HG03060 (cell line): ENCODE measurements around the gene RAET1E.
"Not testable (repeated sequence)": the region's sequence is repeated elsewhere in the genome, so short reads cannot be mapped to it uniquely, and the experiment has no call there.

Experiments used
- ATAC-seq: cut with Tn5 transposase; IDR thresholded peaks from one replicate; pipeline ENCODE4 v1.9.1; 2021; ENCODE audit warnings: low read depth, moderate number of reproducible peaks; ENCODE audit not compliant: unreplicated experiment

RAET1E gene

GRCh38 chr6:149895048-149895590, 2.8 kb downstream of the RAET1E start:
- no peak for ATAC-seq

- not testable (repeated sequence) for ATAC-seq
These were observed 6.0 kb downstream of the RAET1E start for GRCh38 chr6:149891864-149892263.

GRCh38 chr6:149891259-149891658, 6.7 kb downstream of the RAET1E start:
- ATAC-seq = no peak

- ATAC-seq = no peak
These were observed 7.3 kb downstream of the RAET1E start for GRCh38 chr6:149890629-149891045.

- ATAC-seq = no peak
These were observed 8.6 kb downstream of the RAET1E start for GRCh38 chr6:149889326-149889725.

- ATAC-seq = no peak
These were observed 9.3 kb downstream of the RAET1E start for GRCh38 chr6:149888659-149889058.

- ATAC-seq = no peak
These were observed 9.8 kb downstream of the RAET1E start for GRCh38 chr6:149888093-149888492.

GRCh38 chr6:149887343-149887742, 10.6 kb downstream of the RAET1E start:
- ATAC-seq = no peak

- no peak for ATAC-seq
These were observed 12.0 kb downstream of the RAET1E start for GRCh38 chr6:149885888-149886287.

GRCh38 chr6:149884617-149885016, 13.3 kb downstream of the RAET1E start:
- ATAC-seq = no peak

- ATAC-seq = no peak
These were observed 13.7 kb downstream of the RAET1E start for GRCh38 chr6:149884215-149884614.

- no peak for ATAC-seq
These were observed 16.1 kb downstream of the RAET1E start for GRCh38 chr6:149881860-149882259.

GRCh38 chr6:149881066-149881766, 16.7 kb downstream of the RAET1E start:
- ATAC-seq = no peak

GRCh38 chr6:149877659-149878058, 20.3 kb downstream of the RAET1E start:
- ATAC-seq = no peak

GRCh38 chr6:149876241-149876933, 21.5 kb downstream of the RAET1E start:
- no peak for ATAC-seq

- no peak for ATAC-seq
These were observed 25.7 kb downstream of the RAET1E start for GRCh38 chr6:149872233-149872632.

GRCh38 chr6:149871182-149871581, 26.7 kb downstream of the RAET1E start:
- no peak for ATAC-seq

GRCh38 chr6:149869275-149869892, 28.5 kb downstream of the RAET1E start:
- ATAC-seq = no peak

GRCh38 chr6:149867876-149868640, 29.9 kb downstream of the RAET1E start:
- no peak for ATAC-seq
